Cardiac fibroblast (primary cell): ENCODE data around the gene UTS2R.

Experiments used
- DNase-seq, 2 donors: peaks; one replicate each; pipeline versions ENCODE4 v3.0.0 to v3.0.0-alpha.2; 2010; ENCODE audit warnings: low read depth in 2 of 2
- H3K4me3 ChIP-seq, 2 donors: replicated peaks in 1 of 2; 1 replicate in 1 of 2; 2 replicates in 1 of 2; pipeline ENCODE4 v1.5.1; 2011; ENCODE audit warnings: low read depth in 2 of 2, low read length in 2 of 2, mild to moderate bottlenecking in 2 of 2, moderate library complexity in 1 of 2
- TF ChIP-seq, protein P1 (sequence below): IDR thresholded peaks from one replicate; pipeline ENCODE4 v1.5.1; 2011; ENCODE audit warnings: low read depth, mild to moderate bottlenecking, low read length, inconsistent platforms

UTS2R gene

DNA sequence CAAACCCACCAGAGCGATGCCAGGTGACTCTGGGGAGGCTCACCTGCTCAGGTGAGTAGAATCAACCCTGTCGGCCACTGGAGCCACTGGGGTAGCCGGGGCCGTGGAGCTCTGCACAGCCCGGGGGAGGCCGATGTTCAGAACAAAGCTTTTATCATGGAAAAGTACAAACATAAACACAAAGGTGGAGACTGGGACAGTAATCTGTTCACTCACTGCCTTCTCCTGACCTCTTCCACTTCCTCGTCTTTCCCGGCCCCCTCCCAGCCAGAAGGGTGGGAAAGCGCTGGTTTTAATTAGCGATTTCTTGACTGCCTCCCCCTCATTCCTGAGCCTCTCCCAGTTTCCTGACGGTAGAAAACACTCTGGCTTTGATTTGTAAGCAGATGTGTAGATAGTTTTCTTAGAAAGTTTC, 22.3 kb upstream of the UTS2R start:
- TF ChIP-seq, protein P1, sequence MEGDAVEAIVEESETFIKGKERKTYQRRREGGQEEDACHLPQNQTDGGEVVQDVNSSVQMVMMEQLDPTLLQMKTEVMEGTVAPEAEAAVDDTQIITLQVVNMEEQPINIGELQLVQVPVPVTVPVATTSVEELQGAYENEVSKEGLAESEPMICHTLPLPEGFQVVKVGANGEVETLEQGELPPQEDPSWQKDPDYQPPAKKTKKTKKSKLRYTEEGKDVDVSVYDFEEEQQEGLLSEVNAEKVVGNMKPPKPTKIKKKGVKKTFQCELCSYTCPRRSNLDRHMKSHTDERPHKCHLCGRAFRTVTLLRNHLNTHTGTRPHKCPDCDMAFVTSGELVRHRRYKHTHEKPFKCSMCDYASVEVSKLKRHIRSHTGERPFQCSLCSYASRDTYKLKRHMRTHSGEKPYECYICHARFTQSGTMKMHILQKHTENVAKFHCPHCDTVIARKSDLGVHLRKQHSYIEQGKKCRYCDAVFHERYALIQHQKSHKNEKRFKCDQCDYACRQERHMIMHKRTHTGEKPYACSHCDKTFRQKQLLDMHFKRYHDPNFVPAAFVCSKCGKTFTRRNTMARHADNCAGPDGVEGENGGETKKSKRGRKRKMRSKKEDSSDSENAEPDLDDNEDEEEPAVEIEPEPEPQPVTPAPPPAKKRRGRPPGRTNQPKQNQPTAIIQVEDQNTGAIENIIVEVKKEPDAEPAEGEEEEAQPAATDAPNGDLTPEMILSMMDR, result no peak
- no peak overlapping the region for H3K4me3 ChIP-seq
- DNase-seq, result peak in 1 of 2 donors; percentile 33

DNA sequence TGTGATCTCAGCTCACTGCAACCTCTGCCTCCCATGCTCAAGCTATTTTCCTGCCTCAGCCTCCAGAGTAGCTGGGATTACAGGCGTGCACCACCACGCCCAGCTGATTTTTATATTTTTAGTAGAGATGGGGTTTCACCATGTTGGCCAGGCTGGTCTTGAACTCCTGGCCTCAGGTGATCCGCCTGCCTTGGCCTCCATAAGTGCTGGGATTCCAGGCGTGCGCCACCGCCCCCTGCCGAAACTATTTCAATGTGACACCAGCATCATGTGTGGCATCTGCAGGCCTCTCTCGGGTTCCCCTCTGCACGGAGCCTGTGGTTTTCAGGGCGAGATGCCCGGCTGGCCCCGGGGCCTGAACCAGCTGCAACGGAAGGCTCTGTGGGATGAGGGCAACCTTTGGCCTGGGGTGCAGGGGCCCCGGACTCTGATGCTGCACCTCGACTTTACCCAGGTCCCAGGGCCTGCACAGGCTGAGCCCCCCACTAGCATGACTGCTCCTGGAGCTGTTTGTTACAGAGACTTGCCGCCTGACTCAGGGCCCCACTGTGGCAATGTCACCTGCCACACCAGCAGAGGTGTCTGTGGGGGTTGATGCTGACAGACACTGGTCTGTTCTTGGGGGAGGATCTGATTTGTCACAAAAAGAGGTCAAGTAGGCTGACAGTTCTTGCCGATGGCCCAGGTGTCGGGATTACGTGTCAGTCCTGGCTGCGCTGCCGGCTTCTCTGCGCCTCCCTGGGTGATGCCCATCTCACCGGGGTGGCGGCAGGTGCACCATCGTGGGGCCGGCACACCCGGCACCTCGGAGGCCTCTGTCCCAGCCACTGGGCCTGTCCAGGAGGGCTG, 21.2 kb upstream of the UTS2R start:
- no peak for DNase-seq
- TF ChIP-seq, protein P1, result no peak
- no peak overlapping the region for H3K4me3 ChIP-seq

DNA sequence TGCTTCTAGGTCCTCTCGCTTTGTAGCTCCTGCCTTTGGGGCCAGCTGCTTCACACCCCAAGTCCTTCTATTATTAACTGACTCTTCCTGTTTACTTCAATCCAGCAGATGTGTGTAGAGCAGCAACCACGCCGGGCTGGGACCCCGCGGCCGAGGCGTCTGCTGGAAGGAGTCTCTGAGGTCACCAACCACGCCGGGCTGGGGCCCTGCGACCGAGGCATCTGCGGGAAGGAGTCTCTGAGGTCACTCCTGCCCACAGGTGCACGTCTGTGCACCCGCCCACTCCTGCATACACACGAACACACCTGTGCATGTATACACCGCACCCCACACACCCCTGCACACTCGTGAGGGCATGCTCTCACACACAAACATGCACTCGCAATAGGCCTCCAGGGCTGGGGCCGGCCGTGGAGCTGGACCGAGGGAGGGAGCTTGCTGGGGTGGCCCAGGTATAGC, 20.3 kb upstream of the UTS2R start:
- H3K4me3 ChIP-seq, result no peak overlapping the region
- DNase-seq, result no peak
- TF ChIP-seq, protein P1, result no peak

DNA sequence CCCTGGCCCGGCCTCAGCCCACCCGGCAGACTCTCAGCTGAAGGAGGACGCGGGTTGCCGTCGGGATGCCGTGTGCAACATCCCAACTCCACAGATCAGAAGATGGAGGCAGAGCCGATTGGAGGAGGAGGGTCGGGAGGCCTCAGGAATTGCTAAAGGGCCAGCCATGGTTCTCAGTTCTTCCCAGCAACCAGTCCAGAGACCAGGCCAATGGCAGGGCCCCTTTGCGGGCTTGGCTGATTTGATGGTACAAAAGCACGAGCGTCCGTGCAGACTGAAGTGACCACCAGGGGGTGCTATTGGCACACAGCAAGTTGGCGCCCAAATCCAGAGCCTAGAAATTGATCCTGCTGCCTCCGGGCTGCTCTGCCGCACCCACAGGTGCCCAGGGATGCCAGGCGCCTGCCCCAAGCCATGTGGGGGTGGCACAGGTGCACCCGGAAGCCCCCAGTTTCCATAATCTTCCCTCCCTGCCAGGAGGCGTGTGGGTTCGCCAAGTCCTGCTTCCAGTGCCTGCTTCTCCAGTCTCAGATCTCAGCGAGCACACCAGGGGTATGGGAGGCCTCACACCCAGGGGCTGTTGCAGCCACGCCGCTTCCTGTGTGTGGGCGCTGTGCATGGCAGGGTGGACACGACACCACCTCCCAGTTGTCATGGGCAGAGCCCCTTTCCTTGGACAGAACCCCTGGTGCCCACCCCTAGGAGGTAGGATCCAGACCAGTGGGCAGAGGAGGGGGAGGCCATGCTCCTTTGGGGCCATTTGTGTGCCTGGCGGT, 19.7 kb upstream of the UTS2R start:
- TF ChIP-seq, protein P1, result peak; percentile 96
- DNase-seq, result peak; percentile 93
- no peak overlapping the region for H3K4me3 ChIP-seq

DNA sequence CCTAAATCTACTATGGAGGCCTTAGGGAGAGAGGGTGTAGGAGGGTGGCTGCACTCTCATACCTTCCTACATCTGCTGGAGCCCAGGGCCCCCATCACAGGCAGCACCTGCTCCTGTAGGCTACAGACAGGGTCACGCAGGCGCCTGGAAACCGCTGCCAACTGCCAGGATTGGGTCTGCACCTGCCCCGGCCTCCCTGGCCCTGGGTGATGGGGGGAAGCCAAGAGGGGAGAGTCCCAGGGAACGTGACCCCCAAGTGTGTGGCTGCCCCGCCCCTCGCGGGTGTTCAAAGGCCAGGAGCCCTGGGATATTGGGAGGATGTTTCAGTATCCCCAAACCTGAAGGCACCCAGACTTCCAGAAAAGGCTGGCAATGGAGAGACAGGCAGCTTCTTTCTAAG, 18.1 kb upstream of the UTS2R start:
- TF ChIP-seq, protein P1, result no peak

DNA sequence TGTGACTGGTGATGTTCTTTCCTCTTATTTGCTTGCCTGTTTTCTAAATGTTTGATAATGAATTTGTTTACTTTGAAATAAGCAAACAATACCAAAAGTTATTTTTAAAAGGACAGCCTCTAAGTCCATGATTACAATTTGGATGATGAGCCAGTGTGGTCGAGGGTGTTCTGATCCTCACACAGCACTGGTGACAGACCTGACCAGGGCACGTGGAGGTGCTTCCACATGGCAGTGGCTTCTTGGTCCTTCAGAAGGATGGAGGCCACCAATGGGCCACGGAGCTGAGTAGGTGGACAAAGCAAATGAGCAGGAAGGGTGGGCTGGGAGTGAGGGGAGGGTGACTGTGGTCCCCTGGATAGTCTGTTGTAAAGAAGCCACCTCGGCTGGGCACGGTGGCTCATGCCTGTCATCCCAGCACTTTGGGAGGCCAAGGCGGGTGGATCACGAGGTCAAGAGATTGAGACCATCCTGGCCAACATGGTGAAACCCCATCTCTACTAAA, 16.7 kb upstream of the UTS2R start:
- H3K4me3 ChIP-seq, result no peak overlapping the region
- TF ChIP-seq, protein P1, result no peak
- no peak for DNase-seq

More for the DNA sequence above, 18.1 kb upstream of the UTS2R start:
- DNase-seq, result no peak
- no peak overlapping the region for H3K4me3 ChIP-seq
